Endothelial cell (in vitro differentiated cells): ENCODE measurements around the gene MBD4. TPM values are rescaled to one million over a fixed set of nuclear protein-coding genes. Genes with fewer than 3 reads are reported as not detected.

Experiments
- DNase-seq: peaks from one replicate; pipeline ENCODE4 v3.0.0; 2021; ENCODE audit warnings: low spot score
- H3K27ac Mint-ChIP-seq: one replicate; pipeline ENCODE4 v1.8.0; 2021; ENCODE audit warnings: mixed read lengths, inconsistent platforms; ENCODE audit not compliant: unreplicated experiment
- H3K27me3 Mint-ChIP-seq: one replicate; pipeline ENCODE4 v1.8.0; 2021; ENCODE audit warnings: mild to moderate bottlenecking, moderate library complexity, mixed read lengths, inconsistent platforms; ENCODE audit not compliant: unreplicated experiment
- H3K36me3 Mint-ChIP-seq: one replicate; pipeline ENCODE4 v1.8.0; 2021; ENCODE audit warnings: mild to moderate bottlenecking, low read depth, mixed read lengths, inconsistent platforms; ENCODE audit not compliant: unreplicated experiment
- H3K4me1 Mint-ChIP-seq: one replicate; pipeline ENCODE4 v1.8.0; 2021; ENCODE audit warnings: mild to moderate bottlenecking, mixed read lengths, inconsistent platforms; ENCODE audit not compliant: unreplicated experiment
- H3K4me3 Mint-ChIP-seq: one replicate; pipeline ENCODE4 v1.8.0; 2021; ENCODE audit warnings: mild to moderate bottlenecking, mixed read lengths, inconsistent platforms; ENCODE audit not compliant: unreplicated experiment
- H3K9me3 Mint-ChIP-seq: one replicate; pipeline ENCODE4 v1.8.0; 2021; ENCODE audit warnings: mixed read lengths, inconsistent platforms; ENCODE audit not compliant: unreplicated experiment
- total RNA-seq: library from RNA; stranded (reverse); fragmentation: NEBNext Ultra II Directional; extraction: Animal tissue kit (Norgen Biotek cat#: 25700); gene quantifications from one replicate; pipeline ENCODE4 v1.2.1, GENCODE V29; 2021; ENCODE audit not compliant: unreplicated experiment
- TF ChIP-seq, protein P1 (sequence below): fragments of 200-600 bp; sonication (generic); IDR thresholded peaks from one replicate; pipeline ENCODE4 v1.5.0; 2021; ENCODE audit warnings: antibody characterized with exemption; ENCODE audit not compliant: unreplicated experiment

The MBD4 gene
- total RNA-seq, 1 donor from 2014 or later, result 30.6 TPM

DNA sequence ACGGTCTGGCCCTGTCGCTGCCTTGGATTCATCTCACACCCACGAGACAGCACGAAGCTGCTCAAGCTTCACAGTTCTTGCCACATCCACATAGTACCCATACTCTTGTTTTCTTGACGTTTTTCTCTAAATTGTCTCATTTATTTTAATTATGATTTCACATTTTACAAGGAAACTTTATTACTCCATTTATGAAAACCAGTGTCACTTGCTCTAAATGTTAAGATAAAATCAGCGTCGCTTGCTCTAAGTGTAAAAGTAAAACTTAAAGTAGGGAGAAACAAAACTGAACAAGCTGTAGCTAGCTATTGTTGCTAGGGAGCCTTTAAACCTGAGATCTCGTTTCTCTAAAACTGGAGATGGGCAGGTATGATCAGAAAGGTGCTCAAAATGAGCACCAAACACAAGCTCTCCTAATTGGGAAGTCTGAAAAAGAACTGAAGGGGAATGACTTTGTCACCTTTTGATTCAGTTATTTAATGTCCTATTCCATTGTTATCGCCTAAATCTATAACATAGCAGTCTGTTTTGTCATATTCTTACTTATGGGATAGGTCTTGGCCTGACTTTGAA, 956 bp upstream of the MBD4 start:
- no peaks in the 10 kb centered on the region for H3K27me3 Mint-ChIP-seq
- peaks cover 47% of the 10 kb centered on the region for H3K4me1 Mint-ChIP-seq
- H3K36me3 Mint-ChIP-seq, result peaks cover 17% of the 10 kb centered on the region
- H3K27ac Mint-ChIP-seq, result peak overlapping the region; percentile 94
- H3K4me3 Mint-ChIP-seq, result peak overlapping the region; percentile 98
- H3K9me3 Mint-ChIP-seq, result no peaks in the 10 kb centered on the region
- no peak for DNase-seq
- TF ChIP-seq, protein P1, sequence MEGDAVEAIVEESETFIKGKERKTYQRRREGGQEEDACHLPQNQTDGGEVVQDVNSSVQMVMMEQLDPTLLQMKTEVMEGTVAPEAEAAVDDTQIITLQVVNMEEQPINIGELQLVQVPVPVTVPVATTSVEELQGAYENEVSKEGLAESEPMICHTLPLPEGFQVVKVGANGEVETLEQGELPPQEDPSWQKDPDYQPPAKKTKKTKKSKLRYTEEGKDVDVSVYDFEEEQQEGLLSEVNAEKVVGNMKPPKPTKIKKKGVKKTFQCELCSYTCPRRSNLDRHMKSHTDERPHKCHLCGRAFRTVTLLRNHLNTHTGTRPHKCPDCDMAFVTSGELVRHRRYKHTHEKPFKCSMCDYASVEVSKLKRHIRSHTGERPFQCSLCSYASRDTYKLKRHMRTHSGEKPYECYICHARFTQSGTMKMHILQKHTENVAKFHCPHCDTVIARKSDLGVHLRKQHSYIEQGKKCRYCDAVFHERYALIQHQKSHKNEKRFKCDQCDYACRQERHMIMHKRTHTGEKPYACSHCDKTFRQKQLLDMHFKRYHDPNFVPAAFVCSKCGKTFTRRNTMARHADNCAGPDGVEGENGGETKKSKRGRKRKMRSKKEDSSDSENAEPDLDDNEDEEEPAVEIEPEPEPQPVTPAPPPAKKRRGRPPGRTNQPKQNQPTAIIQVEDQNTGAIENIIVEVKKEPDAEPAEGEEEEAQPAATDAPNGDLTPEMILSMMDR, result no peak

- H3K36me3 Mint-ChIP-seq, result peaks cover 18% of the 10 kb centered on the region
- peaks cover 47% of the 10 kb centered on the region for H3K4me1 Mint-ChIP-seq
- H3K9me3 Mint-ChIP-seq, result no peaks in the 10 kb centered on the region
- no peak for DNase-seq
- TF ChIP-seq, protein P1, result no peak
- H3K27me3 Mint-ChIP-seq, result no peaks in the 10 kb centered on the region
- peak overlapping the region; percentile 98 for H3K4me3 Mint-ChIP-seq
- H3K27ac Mint-ChIP-seq, result peak overlapping the region; percentile 94
These were observed 427 bp downstream of the MBD4 start for GRCh38 chr3:129439226-129439816.

GRCh38 chr3:129435367-129435766, 4.4 kb downstream of the MBD4 start:
- DNase-seq, result no peak

DNA sequence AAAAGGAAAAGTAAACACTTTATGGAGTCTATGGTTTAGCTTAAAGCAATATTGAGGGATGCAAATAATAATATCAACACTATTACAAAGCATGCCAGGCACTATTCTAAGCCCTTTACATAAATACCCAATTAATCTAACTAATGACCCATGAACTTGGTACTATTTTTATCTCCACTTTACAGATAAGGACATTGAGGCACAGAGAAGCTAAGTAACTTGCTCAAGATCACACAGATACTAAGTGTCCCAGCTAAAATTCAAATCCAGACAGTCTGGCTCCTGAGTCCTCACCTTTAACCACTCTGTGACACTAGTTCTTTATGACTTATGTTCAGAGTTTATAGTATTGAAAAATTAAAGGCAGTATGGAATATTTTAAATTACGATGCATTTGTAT, 5.6 kb downstream of the MBD4 start:
- DNase-seq, result no peak
- Mint-ChIP-seq H3K36me3 (peaks cover 46% of the 10 kb centered on the region), H3K27ac (no peak overlapping the region), H3K9me3 (no peaks in the 10 kb centered on the region), H3K27me3 (peaks cover 4% of the 10 kb centered on the region), H3K4me1 (peaks cover 15% of the 10 kb centered on the region), H3K4me3 (no peak overlapping the region)
- TF ChIP-seq, protein P1, result no peak

More at GRCh38 chr3:129435367-129435766, 4.4 kb downstream of the MBD4 start:
- Mint-ChIP-seq H3K4me1 (peaks cover 21% of the 10 kb centered on the region), H3K4me3 (no peak overlapping the region), H3K36me3 (peaks cover 42% of the 10 kb centered on the region), H3K9me3 (no peaks in the 10 kb centered on the region), H3K27me3 (no peaks in the 10 kb centered on the region), H3K27ac (no peak overlapping the region)
- TF ChIP-seq, protein P1, result no peak

- no peak for DNase-seq
- TF ChIP-seq, protein P1, result no peak
- Mint-ChIP-seq H3K4me3 (peak overlapping the region; percentile 5), H3K27me3 (peaks cover 4% of the 10 kb centered on the region), H3K27ac (no peak overlapping the region), H3K9me3 (no peaks in the 10 kb centered on the region), H3K4me1 (peaks cover 16% of the 10 kb centered on the region), H3K36me3 (peaks cover 46% of the 10 kb centered on the region)
These were observed 6.2 kb downstream of the MBD4 start for GRCh38 chr3:129433565-129433964.
